CD14-positive monocyte (primary cell): ENCODE measurements around the gene NCOR2. TPM values are rescaled to one million over a fixed set of nuclear protein-coding genes. Genes with fewer than 3 reads are reported as not detected.

Source experiments
- DNase-seq, 3 donors: peaks; one replicate each; pipeline ENCODE4 v3.0.0-alpha.2; 2011 to 2022
- H2AFZ ChIP-seq: 2 replicates; pipeline ENCODE4 v1.6.0; 2012; ENCODE audit warnings: mild to moderate bottlenecking, low read depth, low read length, inconsistent platforms; ENCODE audit not compliant: insufficient read depth, poor library complexity, severe bottlenecking
- H3K27ac ChIP-seq, 2 donors: 1 replicate in 1 of 2; 2 replicates in 1 of 2; pipeline ENCODE4 v1.5.1; 2012 to 2013; ENCODE audit warnings: low read length in 2 of 2, control low read depth in 1 of 2, inconsistent platforms in 1 of 2, low read depth in 1 of 2, mild to moderate bottlenecking in 1 of 2
- H3K27me3 ChIP-seq, 2 donors: one replicate each; pipeline versions ENCODE4 v1.6.0 to v1.6.1; 2011 to 2013; ENCODE audit warnings: low read length in 2 of 2; ENCODE audit not compliant: control insufficient read depth in 2 of 2, insufficient read depth in 2 of 2
- H3K36me3 ChIP-seq, 2 donors: replicated peaks in 1 of 2; 1 replicate in 1 of 2; 2 replicates in 1 of 2; pipeline versions ENCODE4 v1.5.1 to v1.6.1; 2012 to 2013; ENCODE audit warnings: low read length in 2 of 2, control low read depth in 1 of 2, inconsistent platforms in 1 of 2, mild to moderate bottlenecking in 1 of 2; ENCODE audit not compliant: insufficient read depth in 2 of 2, control insufficient read depth in 1 of 2
- H3K4me1 ChIP-seq, 2 donors: 1 replicate in 1 of 2; 2 replicates in 1 of 2; pipeline versions ENCODE4 v1.5.1 to v1.6.1; 2012 to 2013; ENCODE audit warnings: low read length in 2 of 2, control low read depth in 1 of 2, inconsistent platforms in 1 of 2, mild to moderate bottlenecking in 1 of 2, moderate library complexity in 1 of 2; ENCODE audit not compliant: insufficient read depth in 2 of 2, control insufficient read depth in 1 of 2
- H3K4me2 ChIP-seq: replicated peaks from 2 replicates; pipeline ENCODE3; 2012; ENCODE audit warnings: low read length, moderate library complexity, mild to moderate bottlenecking; ENCODE audit not compliant: poor library complexity, severe bottlenecking; ENCODE audit errors: extremely low read depth
- H3K4me3 ChIP-seq, 3 experiments: fragments of 200-600 bp in 1 of 3; sonication (generic) in 1 of 3; replicated peaks in 1 of 3; 1 replicate in 2 of 3; 2 replicates in 1 of 3; pipeline ENCODE4 v1.5.1; 2011 to 2013; ENCODE audit warnings: low read length in 3 of 3, mild to moderate bottlenecking in 3 of 3, control low read depth in 2 of 3, low read depth in 2 of 3, inconsistent platforms in 1 of 3, moderate library complexity in 1 of 3
- H3K79me2 ChIP-seq: 2 replicates; pipeline ENCODE4 v1.6.0; 2012; ENCODE audit warnings: mild to moderate bottlenecking, control low read depth, inconsistent platforms, low read length, moderate library complexity; ENCODE audit not compliant: insufficient read depth
- H3K9ac ChIP-seq: 2 replicates; pipeline ENCODE4 v1.6.0; 2017; ENCODE audit warnings: low read length, mild to moderate bottlenecking; ENCODE audit not compliant: insufficient read depth, poor library complexity, severe bottlenecking
- H3K9me3 ChIP-seq, 2 donors: replicated peaks in 1 of 2; 1 replicate in 1 of 2; 2 replicates in 1 of 2; pipeline versions ENCODE4 v1.5.1 to v1.6.1; 2012 to 2013; ENCODE audit warnings: low read length in 2 of 2, control low read depth in 1 of 2; ENCODE audit not compliant: control insufficient read depth in 1 of 2, insufficient read depth in 1 of 2
- H4K20me1 ChIP-seq: 2 replicates; pipeline ENCODE4 v1.6.0; 2012; ENCODE audit warnings: mild to moderate bottlenecking, low read length, control low read depth, moderate library complexity; ENCODE audit not compliant: insufficient read depth
- H3K27ac Mint-ChIP-seq, 7 donors: one replicate each; pipeline ENCODE4 v1.8.0; 2020; ENCODE audit warnings: mild to moderate bottlenecking in 7 of 7, mixed read lengths in 7 of 7, moderate library complexity in 6 of 7, inconsistent platforms in 2 of 7
- H3K27me3 Mint-ChIP-seq, 3 donors: one replicate each; pipeline ENCODE4 v1.8.0; 2021 to 2022; ENCODE audit warnings: low read depth in 3 of 3, mild to moderate bottlenecking in 3 of 3, mixed read lengths in 3 of 3, moderate library complexity in 3 of 3, inconsistent platforms in 1 of 3
- H3K36me3 Mint-ChIP-seq, 2 donors: one replicate each; pipeline ENCODE4 v1.8.0; 2020; ENCODE audit warnings: mixed read lengths in 2 of 2, inconsistent platforms in 1 of 2, mild to moderate bottlenecking in 1 of 2
- H3K4me1 Mint-ChIP-seq: one replicate; pipeline ENCODE4 v1.8.0; 2020; ENCODE audit warnings: mild to moderate bottlenecking, mixed read lengths
- H3K4me3 Mint-ChIP-seq, 2 donors: one replicate each; pipeline ENCODE4 v1.8.0; 2020; ENCODE audit warnings: mild to moderate bottlenecking in 2 of 2, mixed read lengths in 2 of 2, moderate library complexity in 1 of 2
- H3K9me3 Mint-ChIP-seq, 7 donors: one replicate each; pipeline ENCODE4 v1.8.0; 2020 to 2022; ENCODE audit warnings: mixed read lengths in 7 of 7, mild to moderate bottlenecking in 6 of 7, moderate library complexity in 6 of 7, inconsistent platforms in 2 of 7
- WGBS: methylation state at CpG from one replicate; pipeline ENCODE4 v1.1.5; 2013; ENCODE audit warnings: missing lambda C conversion rate; ENCODE audit not compliant: insufficient coverage; 5-methylcytosine and 5-hydroxymethylcytosine counted together
- intact Hi-C, 2 donors: fragments of 100-400 bp; cut with micrococcal nuclease; formaldehyde crosslinking; loops; one replicate each; pipeline versions ENCODE4 v1.15.0 to v1.15.1; 2023
- polyA plus RNA-seq, 3 donors: library from polyadenylated mRNA; depleted of rRNA in 1 of 3; unstranded in 2 of 3; stranded (reverse) in 1 of 3; fragments of 300-500 nt in 2 of 3; fragments of >200 nt in 1 of 3; fragmentation: Illumina TruSeq in 2 of 3; gene quantifications; 1 replicate in 2 of 3; 2 replicates in 1 of 3; pipeline ENCODE4 v1.2.3, GENCODE V29; 2012 to 2021
- TF ChIP-seq, protein P1 (sequence below): fragments of 200-600 bp; IDR thresholded peaks from one replicate; pipeline ENCODE4 v1.8.0; 2022; ENCODE audit warnings: antibody characterized with exemption, mild to moderate bottlenecking

Gene NCOR2
- polyA plus RNA-seq, 3 donors: 4.7 to 46.8 (median 5.5) TPM

DNA sequence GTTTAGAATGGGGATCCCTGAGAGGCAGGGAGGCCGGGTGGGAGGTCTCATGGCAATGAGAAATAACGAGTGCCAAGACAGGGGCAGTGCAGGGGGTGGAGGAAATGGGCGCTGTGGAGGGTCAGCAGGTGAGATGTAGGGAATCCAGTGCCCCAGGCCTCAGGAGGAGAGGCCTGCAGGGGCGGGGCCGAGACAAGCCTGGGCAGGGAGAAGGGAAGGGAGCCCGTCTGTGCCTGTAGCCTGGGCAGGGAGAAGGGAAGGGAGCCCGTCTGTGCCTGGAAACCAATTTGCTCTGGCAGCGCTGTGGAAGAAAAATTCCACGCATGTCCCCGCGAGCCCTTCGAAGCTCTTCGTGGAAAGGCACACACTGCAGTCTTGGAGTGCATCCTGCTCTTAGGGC is 10.6 kb upstream of the NCOR2 start:
- peaks cover 0 to 2% of the 10 kb centered on the region in 2 donors for H3K36me3 Mint-ChIP-seq
- Histone ChIP-seq H3K4me2 (no peak overlapping the region), H3K9ac (no peak overlapping the region), H3K9me3 (peaks cover 0 to 9% of the 10 kb centered on the region in 2 donors), H3K27me3 (no peaks in the 10 kb centered on the region), H3K4me3 (no peak overlapping the region), H3K27ac (no peak overlapping the region), H3K36me3 (no peaks in the 10 kb centered on the region), H4K20me1 (no peaks in the 10 kb centered on the region), H3K79me2 (no peaks in the 10 kb centered on the region), H2AFZ (no peak overlapping the region), H3K4me1 (peaks cover 28 to 31% of the 10 kb centered on the region in 2 donors)
- H3K4me1 Mint-ChIP-seq: peaks cover 34% of the 10 kb centered on the region
- TF ChIP-seq, protein P1, sequence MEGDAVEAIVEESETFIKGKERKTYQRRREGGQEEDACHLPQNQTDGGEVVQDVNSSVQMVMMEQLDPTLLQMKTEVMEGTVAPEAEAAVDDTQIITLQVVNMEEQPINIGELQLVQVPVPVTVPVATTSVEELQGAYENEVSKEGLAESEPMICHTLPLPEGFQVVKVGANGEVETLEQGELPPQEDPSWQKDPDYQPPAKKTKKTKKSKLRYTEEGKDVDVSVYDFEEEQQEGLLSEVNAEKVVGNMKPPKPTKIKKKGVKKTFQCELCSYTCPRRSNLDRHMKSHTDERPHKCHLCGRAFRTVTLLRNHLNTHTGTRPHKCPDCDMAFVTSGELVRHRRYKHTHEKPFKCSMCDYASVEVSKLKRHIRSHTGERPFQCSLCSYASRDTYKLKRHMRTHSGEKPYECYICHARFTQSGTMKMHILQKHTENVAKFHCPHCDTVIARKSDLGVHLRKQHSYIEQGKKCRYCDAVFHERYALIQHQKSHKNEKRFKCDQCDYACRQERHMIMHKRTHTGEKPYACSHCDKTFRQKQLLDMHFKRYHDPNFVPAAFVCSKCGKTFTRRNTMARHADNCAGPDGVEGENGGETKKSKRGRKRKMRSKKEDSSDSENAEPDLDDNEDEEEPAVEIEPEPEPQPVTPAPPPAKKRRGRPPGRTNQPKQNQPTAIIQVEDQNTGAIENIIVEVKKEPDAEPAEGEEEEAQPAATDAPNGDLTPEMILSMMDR: no peak
- H3K27me3 Mint-ChIP-seq: peaks cover 0 to 7% (median 3%) of the 10 kb centered on the region in 3 donors
- no peak overlapping the region for H3K27ac Mint-ChIP-seq
- H3K4me3 Mint-ChIP-seq: no peak overlapping the region
- intact Hi-C loops: no loop called here
- 97% methylated on average over 11 of the region's 13 CpGs for WGBS
- no peak for DNase-seq
- peaks cover 0 to 11% (median 9%) of the 10 kb centered on the region in 7 donors for H3K9me3 Mint-ChIP-seq

DNA sequence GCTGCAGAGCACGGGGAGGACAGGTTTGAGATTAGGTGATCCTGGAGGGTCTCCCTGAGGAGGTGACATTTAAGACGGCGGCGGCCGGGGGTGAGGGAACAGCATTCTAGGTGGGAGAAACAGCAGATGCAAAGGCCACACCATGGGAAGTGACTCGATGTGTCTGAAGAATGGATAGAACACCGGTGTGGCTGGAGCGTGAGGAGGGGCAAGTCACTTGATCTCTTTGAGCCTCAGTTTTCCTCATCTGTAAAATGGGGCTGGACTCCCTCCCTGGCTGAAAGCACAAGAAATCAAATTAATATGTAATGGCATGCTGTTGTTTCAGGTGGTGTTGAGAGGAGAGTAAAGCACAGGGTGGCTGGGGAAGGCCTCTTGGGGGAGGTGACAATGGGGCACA is 10.0 kb upstream of the NCOR2 start:
- no peak overlapping the region for H3K27ac Mint-ChIP-seq
- Histone ChIP-seq H3K4me3 (no peak overlapping the region), H3K4me1 (peaks cover 24 to 25% of the 10 kb centered on the region in 2 donors), H4K20me1 (no peaks in the 10 kb centered on the region), H3K27me3 (no peaks in the 10 kb centered on the region), H3K36me3 (no peaks in the 10 kb centered on the region), H3K27ac (no peak overlapping the region), H3K4me2 (no peak overlapping the region), H3K9me3 (peaks cover 0 to 9% of the 10 kb centered on the region in 2 donors), H2AFZ (no peak overlapping the region), H3K79me2 (no peaks in the 10 kb centered on the region), H3K9ac (no peak overlapping the region)
- peaks cover 0 to 11% (median 9%) of the 10 kb centered on the region in 7 donors for H3K9me3 Mint-ChIP-seq
- H3K36me3 Mint-ChIP-seq: peaks cover 0 to 2% of the 10 kb centered on the region in 2 donors
- peaks cover 35% of the 10 kb centered on the region for H3K4me1 Mint-ChIP-seq
- intact Hi-C loops: no loop called here
- H3K4me3 Mint-ChIP-seq: no peak overlapping the region
- peaks cover 0 to 7% (median 3%) of the 10 kb centered on the region in 3 donors for H3K27me3 Mint-ChIP-seq
- no peak for DNase-seq
- WGBS: 95% methylated on average over 7 of the region's 8 CpGs
- TF ChIP-seq, protein P1: no peak
